ENCODE data around the gene HACD2. TPM values are rescaled to one million over a fixed set of nuclear protein-coding genes. Genes with fewer than 3 reads are reported as not detected.

The HACD2 gene
- total RNA-seq, 1 experiment from 2014 or later: 27.4 TPM

GRCh38 chr3:123623346-123623880 lies 38.6 kb upstream of the HACD2 start:
- H2AK5ac ChIP-seq (ENCODE audit: insufficient read length, low read length): no peak overlapping the region
- H2AFZ ChIP-seq (ENCODE audit: low read length): no peak overlapping the region
- H3K27ac Mint-ChIP-seq: peak overlapping the region; percentile 73 to 87 (median 76); a peak in 3 of 7 replicates
- H4K5ac ChIP-seq (ENCODE audit: insufficient read length, low read depth, low read length): no peak overlapping the region
- no peak overlapping the region for H2BK15ac ChIP-seq (ENCODE audit: low read depth, low read length)
- H3K56ac ChIP-seq (ENCODE audit: insufficient read length, low read depth, low read length): no peak overlapping the region
- H3K4ac ChIP-seq (ENCODE audit: low read depth, low read length): no peak overlapping the region
- no peaks in the 10 kb centered on the region for H3K9me3 Mint-ChIP-seq
- H3K79me2 ChIP-seq (ENCODE audit: insufficient read depth, low read length): no peaks in the 10 kb centered on the region
- H3K4me2 ChIP-seq (ENCODE audit: insufficient read depth, insufficient read length, low read length): no peak overlapping the region
- H3K79me1 ChIP-seq (ENCODE audit: insufficient read depth, low read depth, low read length, poor library complexity, severe bottlenecking): no peaks in the 10 kb centered on the region
- no peak for TF ChIP-seq CTCF (conservative IDR thresholded peaks at IDR 0.05)
- H2BK120ac ChIP-seq (ENCODE audit: low read depth, low read length, poor library complexity, severe bottlenecking): no peak overlapping the region
- H3K9ac ChIP-seq (ENCODE audit: extremely low read depth, insufficient read length, low read length): no peak overlapping the region
- no peaks in the 10 kb centered on the region; a peak in 2 of 7 replicates for H3K36me3 Mint-ChIP-seq (ENCODE audit: insufficient read depth in 1 of 3, low read depth in 3 of 3)
- H3K27me3 Mint-ChIP-seq (ENCODE audit: low read depth): no peaks in the 10 kb centered on the region; the same call in 1 of the 2 replicates
- H3K23ac ChIP-seq (ENCODE audit: insufficient read length, low read depth, low read length): no peak overlapping the region
- no peak overlapping the region for H4K91ac ChIP-seq (ENCODE audit: insufficient read length, low read depth, low read length)
- no peak for DNase-seq
- peaks cover 12 to 13% of the 10 kb centered on the region in 2 experiments for H3K4me1 Mint-ChIP-seq
- no peak overlapping the region for H4K8ac ChIP-seq (replicated peaks; ENCODE audit: insufficient read length, low read depth, low read length)
- H3K14ac ChIP-seq (ENCODE audit: insufficient read depth, low read length): no peak overlapping the region
- no peak overlapping the region for H3T11ph ChIP-seq (ENCODE audit: low read length)
- WGBS (ENCODE audit: extremely low coverage, insufficient read length, low lambda C conversion rate): no CpG with 5 or more reads among the region's 5 CpGs
- H2BK20ac ChIP-seq (ENCODE audit: low read depth, low read length, poor library complexity, severe bottlenecking): no peak overlapping the region
- H3K4me1 ChIP-seq (ENCODE audit: insufficient read depth, low read length): peaks cover 7% of the 10 kb centered on the region
- no peak overlapping the region for H3K4me3 Mint-ChIP-seq
- no peaks in the 10 kb centered on the region for H3K27me3 ChIP-seq (ENCODE audit: insufficient read depth, low read length)
- no peak overlapping the region for H2BK5ac ChIP-seq (ENCODE audit: insufficient read length, low read length)
- H3K23me2 ChIP-seq (ENCODE audit: insufficient read length, low read depth, low read length, poor library complexity, severe bottlenecking): no peaks in the 10 kb centered on the region
- H3K27ac ChIP-seq (ENCODE audit: insufficient read length, low read depth, low read length): no peak overlapping the region
- no peak overlapping the region for H2BK12ac ChIP-seq (ENCODE audit: insufficient read length, low read depth, low read length)
- H4K20me1 ChIP-seq (ENCODE audit: control insufficient read depth, insufficient read depth, insufficient read length): no peaks in the 10 kb centered on the region
- H3K18ac ChIP-seq (ENCODE audit: insufficient read length, low read depth, low read length): no peak overlapping the region
- no peaks in the 10 kb centered on the region for H3K9me3 ChIP-seq (ENCODE audit: control insufficient read depth, low read depth, low read length)

Measured in H9 (cell line).